GM21737 (cell line): ENCODE data around the gene ASCL2.

ENCODE experiments used
- ATAC-seq: cut with Tn5 transposase; IDR thresholded peaks from one replicate; pipeline ENCODE4 v1.9.1; 2021; ENCODE audit warnings: mild to moderate bottlenecking, moderate library complexity; ENCODE audit not compliant: unreplicated experiment

ASCL2 gene

GRCh38 chr11:2263071-2263565, 7.3 kb downstream of the ASCL2 start:
- no peak for ATAC-seq

- no peak for ATAC-seq
Measured at GRCh38 chr11:2262301-2263070, 7.9 kb downstream of the ASCL2 start.

GRCh38 chr11:2261436-2262230, 8.8 kb downstream of the ASCL2 start:
- ATAC-seq = no peak

- ATAC-seq = no peak
Measured at GRCh38 chr11:2260491-2261364, 9.7 kb downstream of the ASCL2 start.

- no peak for ATAC-seq
Measured at GRCh38 chr11:2259897-2260451, 10.4 kb downstream of the ASCL2 start.

- ATAC-seq = no peak
Measured at GRCh38 chr11:2259466-2259830, 10.9 kb downstream of the ASCL2 start.

- ATAC-seq = no peak
Measured at GRCh38 chr11:2258501-2259465, 11.6 kb downstream of the ASCL2 start.

- no peak for ATAC-seq
Measured at GRCh38 chr11:2256951-2257700, 13.3 kb downstream of the ASCL2 start.

- no peak for ATAC-seq
Measured at GRCh38 chr11:2256293-2256913, 14.0 kb downstream of the ASCL2 start.

GRCh38 chr11:2252018-2252417, 18.4 kb downstream of the ASCL2 start:
- no peak for ATAC-seq

- ATAC-seq = no peak
Measured at GRCh38 chr11:2251138-2251537, 19.2 kb downstream of the ASCL2 start.

- no peak for ATAC-seq
Measured at GRCh38 chr11:2250485-2250884, 19.9 kb downstream of the ASCL2 start.

- ATAC-seq = no peak
Measured at GRCh38 chr11:2250041-2250440, 20.3 kb downstream of the ASCL2 start.

- ATAC-seq = no peak
Measured at GRCh38 chr11:2249189-2249916, 21.0 kb downstream of the ASCL2 start.

- ATAC-seq = no peak
Measured at GRCh38 chr11:2248762-2249161, 21.6 kb downstream of the ASCL2 start.

GRCh38 chr11:2248242-2248641, 22.1 kb downstream of the ASCL2 start:
- no peak for ATAC-seq

GRCh38 chr11:2247496-2247895, 22.9 kb downstream of the ASCL2 start:
- ATAC-seq = no peak

GRCh38 chr11:2240834-2241233, 29.6 kb downstream of the ASCL2 start:
- no peak for ATAC-seq
